T-cell (primary cell): ENCODE data around the gene SEPTIN10. TPM values are rescaled to one million over a fixed set of nuclear protein-coding genes. Genes with fewer than 3 reads are reported as not detected.

Experiments
- ATAC-seq, 4 experiments: fragments of 200-7000 bp in 3 of 4; fragments of 150-1000 bp in 1 of 4; cut with Tn5 transposase; replicated peaks in 1 of 4; 1 replicate in 3 of 4; 2 replicates in 1 of 4; pipeline ENCODE4 v1.10.0; 2021; ENCODE audit warnings: moderate library complexity in 3 of 4, mild to moderate bottlenecking in 2 of 4, moderate number of reproducible peaks in 1 of 4
- CTCF ChIA-PET, 2 donors: fragments of 300-600 bp; sonication (Branson Sonifier 250); formaldehyde crosslinking; loops; one replicate each; lab custom pipeline; 2022; ENCODE audit warnings: antibody characterized with exemption in 2 of 2; lab: Charles Lee
- POLR2A ChIA-PET, 2 donors: fragments of 300-600 bp; sonication (Branson Sonifier 250); formaldehyde crosslinking; loops; one replicate each; lab custom pipeline; 2022; ENCODE audit warnings: antibody characterized with exemption in 2 of 2; lab: Charles Lee
- DNase-seq, 35 experiments: peaks; one replicate each; pipeline versions ENCODE4 v3.0.0 to v3.0.0-alpha.2; 2013 to 2023
- H3K27ac ChIP-seq: one replicate; pipeline ENCODE4 v1.5.1; 2013; ENCODE audit warnings: low read length
- H3K27me3 ChIP-seq, 2 experiments: replicated peaks in 1 of 2; 1 replicate in 1 of 2; 2 replicates in 1 of 2; pipeline versions ENCODE4 v1.6.1 to v1.7.0; 2013; ENCODE audit warnings: low read length in 1 of 2, mixed read lengths in 1 of 2; ENCODE audit not compliant: control insufficient read depth in 2 of 2, insufficient read depth in 2 of 2; ENCODE audit errors: extremely low read depth in 1 of 2
- H3K36me3 ChIP-seq, 2 donors: 1 replicate in 1 of 2; 2 replicates in 1 of 2; pipeline versions ENCODE4 v1.6.1 to v1.7.0; 2013; ENCODE audit warnings: low read length in 1 of 2; ENCODE audit not compliant: control insufficient read depth in 2 of 2, insufficient read depth in 1 of 2; ENCODE audit errors: extremely low read depth in 1 of 2
- H3K4me1 ChIP-seq, 2 experiments: 1 replicate in 1 of 2; 2 replicates in 1 of 2; pipeline versions ENCODE4 v1.6.1 to v1.7.0; 2013; ENCODE audit warnings: low read length in 2 of 2, mixed read lengths in 1 of 2; ENCODE audit not compliant: insufficient read depth in 2 of 2, control insufficient read depth in 1 of 2; ENCODE audit errors: extremely low read depth in 1 of 2
- H3K4me3 ChIP-seq, 2 donors: 1 replicate in 1 of 2; 2 replicates in 1 of 2; pipeline versions ENCODE4 v1.5.1 to v1.7.0; 2013; ENCODE audit warnings: mild to moderate bottlenecking in 2 of 2, low read length in 1 of 2, moderate library complexity in 1 of 2; ENCODE audit not compliant: control insufficient read depth in 1 of 2; ENCODE audit errors: extremely low read depth in 1 of 2
- H3K9me3 ChIP-seq: 2 replicates; pipeline ENCODE4 v1.7.0; 2013
- H3K27ac Mint-ChIP-seq, 2 donors: one replicate each; pipeline ENCODE4 v1.8.0; 2020 to 2021; ENCODE audit warnings: mild to moderate bottlenecking in 2 of 2, mixed read lengths in 2 of 2
- H3K27me3 Mint-ChIP-seq, 2 donors: one replicate each; pipeline ENCODE4 v1.8.0; 2021 to 2022; ENCODE audit warnings: mixed read lengths in 2 of 2
- H3K36me3 Mint-ChIP-seq: one replicate; pipeline ENCODE4 v1.8.0; 2021; ENCODE audit warnings: mixed read lengths
- H3K4me1 Mint-ChIP-seq, 3 donors: one replicate each; pipeline ENCODE4 v1.8.0; 2020 to 2022; ENCODE audit warnings: mixed read lengths in 3 of 3, mild to moderate bottlenecking in 1 of 3
- H3K4me3 Mint-ChIP-seq, 3 donors: one replicate each; pipeline ENCODE4 v1.8.0; 2020 to 2022; ENCODE audit warnings: mild to moderate bottlenecking in 3 of 3, mixed read lengths in 3 of 3, moderate library complexity in 3 of 3
- H3K9me3 Mint-ChIP-seq, 3 donors: one replicate each; pipeline ENCODE4 v1.8.0; 2020 to 2022; ENCODE audit warnings: mixed read lengths in 3 of 3
- WGBS: methylation state at CpG from one replicate; pipeline ENCODE4 v1.1.5; 2013; ENCODE audit warnings: missing lambda C conversion rate; ENCODE audit not compliant: insufficient coverage; 5-methylcytosine and 5-hydroxymethylcytosine counted together
- total RNA-seq, 35 experiments: library from RNA in 6 of 35; stranded (reverse) in 6 of 35; fragments of 120-200 nt in 1 of 35; gene quantifications; one replicate each; pipeline versions ENCODE4 v1.2.1 to v1.2.4 and lab custom pipeline; 2013 to 2026

The SEPTIN10 gene
- total RNA-seq, 5 donors from 2014 or later (not counting 1 experiment from before 2014, with no cell fraction given), result 2.2 to 3.7 (median 3.3) TPM

GRCh38 chr2:109654326-109655050 is 40.7 kb upstream of the SEPTIN10 start:
- Histone ChIP-seq H3K27me3 (peaks cover 0 to 7% of the 10 kb centered on the region in 2 experiments), H3K4me1 (no peaks in the 10 kb centered on the region), H3K4me3 (no peak overlapping the region), H3K36me3 (no peaks in the 10 kb centered on the region), H3K9me3 (no peaks in the 10 kb centered on the region), H3K27ac (no peak overlapping the region)
- H3K36me3 Mint-ChIP-seq, result no peaks in the 10 kb centered on the region
- no peak overlapping the region for H3K4me3 Mint-ChIP-seq
- POLR2A ChIA-PET, result no interaction called here
- H3K27ac Mint-ChIP-seq, result no peak overlapping the region
- no peaks in the 10 kb centered on the region for H3K4me1 Mint-ChIP-seq
- ATAC-seq, result no peak
- CTCF ChIA-PET, result interaction anchor here in 1 of 2 donors (0.7 kb wide), 1 partner anchor 108 kb away, joined by 9 read pairs; no protein-coding TSS in a partner anchor
- 82% methylated on average over 5 of the region's 8 CpGs for WGBS
- no peak for DNase-seq
- no peaks in the 10 kb centered on the region for H3K9me3 Mint-ChIP-seq
- H3K27me3 Mint-ChIP-seq, result peaks cover 18 to 21% of the 10 kb centered on the region in 2 donors

- ChIA-PET POLR2A (no interaction called here), CTCF (no interaction called here)
- no peak for DNase-seq
- Histone ChIP-seq H3K9me3 (no peaks in the 10 kb centered on the region), H3K27me3 (peaks cover 0 to 13% of the 10 kb centered on the region in 2 experiments), H3K36me3 (no peaks in the 10 kb centered on the region), H3K27ac (no peak overlapping the region), H3K4me1 (no peaks in the 10 kb centered on the region), H3K4me3 (no peak overlapping the region)
- Mint-ChIP-seq H3K27ac (no peak overlapping the region), H3K36me3 (no peaks in the 10 kb centered on the region), H3K4me1 (no peaks in the 10 kb centered on the region), H3K27me3 (peaks cover 10 to 15% of the 10 kb centered on the region in 2 donors), H3K4me3 (no peak overlapping the region), H3K9me3 (no peaks in the 10 kb centered on the region)
- WGBS, result 82% methylated on average over 5 of the region's 14 CpGs
- no peak for ATAC-seq
Observed at GRCh38 chr2:109649736-109650695, 36.2 kb upstream of the SEPTIN10 start.

GRCh38 chr2:109648041-109648527 is 34.3 kb upstream of the SEPTIN10 start:
- no peaks in the 10 kb centered on the region for H3K36me3 ChIP-seq
- H3K27ac ChIP-seq, result no peak overlapping the region
- no peaks in the 10 kb centered on the region for H3K36me3 Mint-ChIP-seq
- DNase-seq (no peak), ATAC-seq (no peak)
- peaks cover 6 to 11% of the 10 kb centered on the region in 2 donors for H3K27me3 Mint-ChIP-seq
- H3K27me3 ChIP-seq, result peaks cover 0 to 9% of the 10 kb centered on the region in 2 experiments
- no peak overlapping the region for H3K4me3 Mint-ChIP-seq
- CTCF ChIA-PET, result no interaction called here
- no peaks in the 10 kb centered on the region for H3K4me1 ChIP-seq
- POLR2A ChIA-PET, result no interaction called here
- no peak overlapping the region for H3K4me3 ChIP-seq
- H3K9me3 ChIP-seq, result no peaks in the 10 kb centered on the region
- 94% methylated on average over 5 of the region's 8 CpGs for WGBS
- no peak overlapping the region for H3K27ac Mint-ChIP-seq
- no peaks in the 10 kb centered on the region for H3K9me3 Mint-ChIP-seq
- no peaks in the 10 kb centered on the region for H3K4me1 Mint-ChIP-seq

DNA sequence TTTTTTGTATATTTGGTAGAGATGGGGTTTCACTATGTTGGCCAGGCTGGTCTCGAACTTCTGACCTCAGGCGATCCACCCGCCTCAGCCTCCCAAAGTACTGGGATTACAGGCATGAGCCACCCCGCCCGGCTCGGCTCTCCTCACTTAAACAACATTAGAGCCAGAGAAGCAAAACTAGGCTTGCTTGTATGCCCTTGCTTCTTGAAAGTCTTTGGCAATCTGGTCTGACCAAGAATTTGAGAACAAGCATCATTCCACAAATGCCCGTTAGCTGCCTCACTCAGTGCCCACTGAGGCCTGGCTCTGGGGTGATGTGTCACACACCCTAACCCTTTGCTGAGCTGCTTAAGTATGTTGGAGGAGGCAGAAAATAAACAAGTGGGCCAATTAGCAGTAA is 33.9 kb upstream of the SEPTIN10 start:
- no peak overlapping the region for H3K27ac Mint-ChIP-seq
- no peak for ATAC-seq

GRCh38 chr2:109646961-109647360 is 33.2 kb upstream of the SEPTIN10 start:
- H3K36me3 ChIP-seq, result no peaks in the 10 kb centered on the region
- H3K27ac ChIP-seq, result no peak overlapping the region
- no peaks in the 10 kb centered on the region for H3K36me3 Mint-ChIP-seq
- ChIA-PET POLR2A (interaction anchor here in 1 of 2 donors (0.7 kb wide), 1 partner anchor 1602 kb away, joined by 3 read pairs; no protein-coding TSS in a partner anchor), CTCF (no interaction called here)
- H3K27me3 ChIP-seq, result peaks cover 0 to 8% of the 10 kb centered on the region in 2 experiments
- no peaks in the 10 kb centered on the region for H3K4me1 ChIP-seq
- H3K4me3 Mint-ChIP-seq, result no peak overlapping the region
- DNase-seq (no peak), ATAC-seq (no peak)
- H3K27ac Mint-ChIP-seq, result no peak overlapping the region
- H3K4me1 Mint-ChIP-seq, result no peaks in the 10 kb centered on the region
- H3K9me3 ChIP-seq, result no peaks in the 10 kb centered on the region
- no peaks in the 10 kb centered on the region for H3K9me3 Mint-ChIP-seq
- WGBS, result 100% methylated on average over 1 of the region's 8 CpGs
- peaks cover 6 to 10% of the 10 kb centered on the region in 2 donors for H3K27me3 Mint-ChIP-seq
- H3K4me3 ChIP-seq, result no peak overlapping the region

More for the DNA sequence above, 33.9 kb upstream of the SEPTIN10 start:
- POLR2A ChIA-PET, result no interaction called here
- H3K4me1 ChIP-seq, result no peaks in the 10 kb centered on the region
- Mint-ChIP-seq H3K9me3 (no peaks in the 10 kb centered on the region), H3K36me3 (no peaks in the 10 kb centered on the region), H3K27me3 (peaks cover 6 to 11% of the 10 kb centered on the region in 2 donors), H3K4me1 (no peaks in the 10 kb centered on the region), H3K4me3 (no peak overlapping the region)
- WGBS, result 96% methylated on average over 6 of the region's 7 CpGs
- H3K4me3 ChIP-seq, result no peak overlapping the region
- DNase-seq, result no peak
- H3K27me3 ChIP-seq, result peaks cover 0 to 8% of the 10 kb centered on the region in 2 experiments
- H3K27ac ChIP-seq, result no peak overlapping the region
- H3K9me3 ChIP-seq, result no peaks in the 10 kb centered on the region
- CTCF ChIA-PET, result no interaction called here
- H3K36me3 ChIP-seq, result no peaks in the 10 kb centered on the region

DNA sequence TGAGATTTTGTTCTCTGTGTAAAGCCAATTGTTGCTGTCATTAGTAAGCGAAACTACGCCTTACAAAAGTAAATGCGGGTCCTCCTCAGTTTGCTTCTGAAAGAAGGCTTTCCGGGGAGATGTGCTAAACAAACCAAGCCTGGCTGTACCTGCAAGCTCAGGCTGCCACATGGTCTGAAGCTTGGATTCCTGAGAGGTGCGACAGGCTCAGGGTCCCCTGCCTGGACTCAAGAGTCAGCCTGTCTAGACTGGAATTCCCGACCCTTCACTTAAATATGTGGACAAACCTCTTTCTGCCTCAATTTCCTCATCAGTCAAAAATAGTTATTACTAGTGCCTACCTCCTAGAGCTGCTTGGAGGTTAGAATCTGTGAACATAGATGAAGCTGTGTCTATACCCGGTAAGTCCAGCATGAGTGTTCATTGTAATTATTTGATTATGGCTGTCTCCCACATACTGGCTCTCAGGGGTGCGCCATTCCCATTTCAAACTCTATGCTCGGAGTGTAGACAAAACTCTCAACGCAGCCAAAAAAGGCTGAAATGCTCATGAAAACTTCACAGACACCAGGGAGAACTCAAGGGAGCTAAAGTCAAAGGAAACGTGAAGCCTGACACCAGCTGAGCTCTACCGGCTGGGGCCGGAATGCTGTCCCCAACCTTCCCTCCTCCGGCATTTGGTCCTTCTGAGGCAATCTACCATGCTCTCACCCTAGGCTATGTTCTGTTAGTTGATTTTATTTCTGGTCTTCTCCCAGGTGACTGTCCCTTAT is 31.8 kb upstream of the SEPTIN10 start:
- no peak overlapping the region for H3K4me3 Mint-ChIP-seq
- ATAC-seq, result no peak
- peaks cover 0 to 3% of the 10 kb centered on the region in 2 donors for H3K27me3 Mint-ChIP-seq
- DNase-seq, result no peak
- H3K36me3 Mint-ChIP-seq, result no peaks in the 10 kb centered on the region
- Histone ChIP-seq H3K4me3 (no peak overlapping the region), H3K9me3 (no peaks in the 10 kb centered on the region), H3K27me3 (peaks cover 0 to 8% of the 10 kb centered on the region in 2 experiments), H3K4me1 (no peaks in the 10 kb centered on the region), H3K36me3 (no peaks in the 10 kb centered on the region), H3K27ac (no peak overlapping the region)
- ChIA-PET POLR2A (no interaction called here), CTCF (no interaction called here)
- H3K4me1 Mint-ChIP-seq, result no peaks in the 10 kb centered on the region
- no peaks in the 10 kb centered on the region for H3K9me3 Mint-ChIP-seq
- WGBS, result 92% methylated on average over 9 of the region's 14 CpGs
- no peak overlapping the region for H3K27ac Mint-ChIP-seq
